Cardiac septum (tissue), 1 donor: ENCODE data around the gene CRTC2. TPM values are rescaled to one million over a fixed set of nuclear protein-coding genes. Genes with fewer than 3 reads are reported as not detected.
"Not testable (repeated sequence)": the region's sequence is repeated elsewhere in the genome, so short reads cannot be mapped to it uniquely, and the experiment has no call there.

Experiments used
- DNase-seq: peaks from one replicate; pipeline ENCODE4 v3.0.0-alpha.2; 2020; ENCODE audit warnings: low spot score
- intact Hi-C: fragments of 100-400 bp; cut with DNase I; formaldehyde crosslinking; loops from one replicate; pipeline ENCODE4 v1.14.0; 2022
- microRNA-seq: library from miRNA; unstranded; fragments of <30 nt; microRNA quantifications from one replicate; pipeline ENCODE4 v1.2.0, GENCODE V29; 2020
- total RNA-seq: library from RNA; stranded (reverse); fragmentation: NEBNext Ultra II Directional; extraction: Animal tissue kit (Norgen Biotek cat#: 25700); gene quantifications from one replicate; pipeline ENCODE4 v1.2.1, GENCODE V29; 2021
- donor health status: DM: no; HTN: no; CAD: no.

CRTC2 gene
- total RNA-seq, 1 donor from 2014 or later, result 20.6 TPM

DNA sequence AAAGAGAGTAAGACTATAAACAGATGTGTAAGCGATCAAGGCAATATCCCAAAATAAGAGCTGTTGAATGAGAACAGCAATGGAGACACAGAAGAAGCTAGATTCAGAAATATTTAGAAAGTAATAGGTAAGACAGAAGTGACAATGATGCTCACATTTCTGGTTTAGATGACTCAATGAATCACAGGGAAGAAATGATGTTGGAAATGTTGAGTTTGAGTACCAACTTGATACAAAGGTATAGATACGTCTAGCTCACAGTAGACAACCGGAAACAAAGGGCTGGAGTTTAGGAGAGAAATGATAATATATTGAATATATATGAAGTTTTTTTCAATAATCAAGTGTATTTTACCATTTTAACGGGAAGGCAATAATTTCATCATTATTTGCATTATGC is 42.1 kb downstream of the CRTC2 start:
- intact Hi-C loops, result no loop called here
- DNase-seq, result no peak

DNA sequence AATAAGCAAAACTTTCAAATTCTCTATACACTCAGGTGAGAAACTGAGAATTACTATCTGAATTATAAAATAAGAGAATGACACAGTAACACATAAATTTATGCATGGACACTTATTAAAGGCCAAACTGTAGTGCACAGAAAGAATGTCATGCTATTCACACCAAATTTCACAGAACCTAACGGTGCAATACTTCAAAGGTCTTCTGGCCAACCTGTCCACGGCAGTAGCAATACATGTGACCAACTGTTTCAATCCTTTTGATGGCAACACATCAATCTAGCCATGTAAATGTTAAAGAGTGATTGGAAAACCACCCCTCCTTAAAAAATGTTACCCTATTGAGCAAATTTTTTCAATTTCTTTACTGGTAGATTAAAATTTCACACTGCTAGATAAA is 46.1 kb downstream of the CRTC2 start:
- intact Hi-C loops, result no loop called here
- DNase-seq, result no peak

DNA sequence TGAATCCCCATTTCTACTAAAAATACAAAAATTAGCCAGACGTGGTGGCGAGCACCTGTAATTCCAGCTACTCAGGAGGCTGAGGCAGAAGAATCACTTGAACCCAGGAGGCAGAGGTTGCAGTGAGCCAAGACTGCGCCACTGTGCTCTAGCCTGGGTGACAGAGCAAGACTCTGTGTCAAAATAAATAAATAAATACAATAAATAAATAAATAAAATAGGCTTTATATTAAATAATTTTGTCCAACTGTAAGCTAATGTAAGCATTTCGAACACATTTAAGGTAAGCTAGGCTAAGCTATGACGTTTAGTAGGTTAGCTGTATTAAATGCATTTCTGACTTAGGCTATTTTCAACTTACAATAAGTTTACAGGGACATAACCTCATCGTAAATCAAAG is 47.9 kb downstream of the CRTC2 start:
- DNase-seq, intact Hi-C loops: not testable (repeated sequence)

DNA sequence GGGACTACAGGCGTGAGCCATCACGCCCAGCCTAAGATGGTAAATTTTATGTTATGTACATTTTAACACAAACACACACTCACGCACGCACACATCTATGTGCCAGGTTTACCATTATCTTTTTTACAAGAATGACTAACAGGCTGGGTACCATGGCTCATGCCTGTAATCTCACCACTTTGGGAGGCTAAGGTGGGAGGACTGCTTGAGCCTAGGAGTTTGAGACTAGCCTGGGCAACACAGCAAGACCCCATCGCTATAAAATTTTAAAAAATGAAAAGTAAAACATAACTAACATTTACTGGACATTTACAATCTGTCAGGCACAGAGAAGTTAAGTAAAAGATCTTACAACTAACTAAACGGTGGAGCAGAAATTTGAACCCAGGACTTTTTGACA is 50.3 kb downstream of the CRTC2 start:
- no peak for DNase-seq
- intact Hi-C loops, result no loop called here

DNA sequence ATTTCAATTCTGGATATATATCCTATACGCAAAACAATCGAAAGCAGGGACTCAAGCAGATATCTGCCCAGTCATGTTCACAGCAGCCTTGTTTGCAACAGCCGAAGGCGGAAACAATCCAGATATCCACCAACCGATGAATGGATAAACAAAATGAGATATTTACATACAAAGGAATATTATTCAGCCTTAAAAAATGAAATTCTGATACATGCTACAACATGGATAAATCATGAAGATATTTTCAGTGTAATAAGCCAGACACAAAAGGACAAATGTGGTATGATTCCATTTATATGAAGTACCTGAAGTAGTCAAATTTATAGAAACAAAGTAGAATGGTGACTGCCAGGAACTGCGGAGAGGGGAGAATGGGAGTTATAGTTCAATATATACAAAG is 51.3 kb downstream of the CRTC2 start:
- intact Hi-C loops, result no loop called here
- no peak for DNase-seq

DNA sequence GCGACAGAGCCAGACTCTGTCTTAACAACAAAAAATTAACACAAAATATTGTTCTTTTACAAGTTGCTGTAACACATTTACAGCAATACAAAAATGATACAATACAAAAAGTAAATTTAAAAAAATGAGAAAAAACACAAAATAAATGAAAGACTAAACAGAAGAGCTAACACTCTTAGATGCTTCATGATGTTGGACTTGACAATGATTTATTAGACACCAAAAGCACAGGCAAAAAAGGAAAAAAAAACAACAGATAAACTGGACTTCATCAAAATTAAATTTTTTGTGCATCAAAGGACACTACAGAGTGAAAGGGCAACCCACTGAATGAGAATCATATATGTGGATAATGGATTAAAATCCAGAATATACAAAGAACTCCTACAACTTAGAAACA is 52.0 kb downstream of the CRTC2 start:
- intact Hi-C loops, result no loop called here
- DNase-seq, result no peak

DNA sequence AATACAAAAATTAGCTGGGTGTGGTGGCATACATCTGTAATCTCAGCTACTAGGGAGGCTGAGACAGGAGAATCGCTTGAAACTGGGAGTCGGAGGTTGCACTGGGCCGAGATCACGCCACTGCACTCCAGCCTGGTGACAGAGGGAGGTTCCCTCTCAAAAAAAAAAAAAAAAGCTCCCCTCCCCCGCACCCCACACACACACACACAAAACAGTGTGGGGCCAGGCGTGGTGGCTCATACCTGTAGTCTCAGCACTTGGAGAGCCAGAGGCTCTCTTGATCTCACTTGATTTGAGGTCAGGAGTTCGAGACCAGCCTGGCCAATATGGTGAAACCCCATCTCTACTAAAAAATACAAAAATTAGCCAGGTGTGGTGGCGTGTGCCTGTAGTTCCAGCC is 52.5 kb downstream of the CRTC2 start:
- DNase-seq, intact Hi-C loops: not testable (repeated sequence)

DNA sequence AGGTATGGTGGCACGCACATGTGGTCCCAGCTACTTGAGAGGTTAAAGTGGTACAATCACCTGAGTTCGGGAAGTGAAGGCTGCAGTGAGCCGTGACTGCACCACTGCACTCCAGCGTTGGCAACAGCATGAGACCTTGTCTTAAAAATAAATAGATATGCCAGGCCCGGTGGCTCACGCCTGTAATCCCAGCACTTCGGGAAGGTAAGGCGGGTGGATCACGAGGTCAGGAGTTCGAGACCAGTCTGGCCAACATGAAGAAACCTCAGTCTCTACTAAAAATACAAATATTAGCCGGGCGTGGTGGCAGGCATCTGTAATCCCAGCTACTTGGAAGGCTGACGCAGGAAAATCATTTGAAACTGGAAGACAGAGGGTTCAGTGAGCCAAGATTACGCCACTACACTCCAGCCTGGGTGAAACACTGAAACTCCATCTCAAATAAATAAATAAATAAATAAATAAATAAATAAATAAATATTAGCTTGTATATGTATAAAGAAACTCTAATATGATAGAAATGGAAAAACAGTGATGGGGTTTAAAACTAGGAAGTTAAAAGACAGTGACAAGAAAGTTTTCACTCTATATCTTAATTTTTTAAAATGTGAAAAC is 54.5 kb downstream of the CRTC2 start:
- intact Hi-C loops, result no loop called here
- no peak for DNase-seq

DNA sequence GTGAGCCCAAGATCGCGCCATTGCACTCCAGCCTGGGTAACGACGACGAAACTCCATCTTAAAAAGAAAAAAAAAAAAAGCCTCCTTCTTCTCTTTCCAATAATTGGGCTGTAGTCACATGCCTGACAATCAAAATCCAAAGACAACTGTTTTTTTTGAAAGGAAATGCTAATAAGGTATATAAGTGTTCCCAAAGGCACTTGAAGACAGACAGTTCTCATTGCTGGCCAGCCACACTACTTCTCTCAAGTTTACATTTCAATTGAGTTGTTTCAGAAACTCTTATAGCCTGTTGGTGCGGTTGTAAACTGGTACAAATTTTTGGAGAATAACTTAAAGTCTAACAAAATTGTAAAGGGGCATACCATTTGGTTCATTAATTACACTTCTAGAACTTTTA is 58.9 kb downstream of the CRTC2 start:
- intact Hi-C loops, result no loop called here
- DNase-seq, result no peak

Small RNA genes within 50 kb of the gene (microRNA-seq; reads per million reads assigned to microRNA genes)
- not detected for gene MIR6737

Other genes with a start within 250 kb of the CRTC2 start
- 35.2 TPM for gene INTS3, start 230.6 kb downstream of the CRTC2 start, total RNA-seq
- 9.8 TPM for gene SLC27A3, start 183.2 kb downstream of the CRTC2 start, total RNA-seq
- gene GATAD2B, start 35.6 kb downstream of the CRTC2 start, total RNA-seq, result 45.7 TPM
- 42.7 TPM for gene DENND4B, start 11.9 kb downstream of the CRTC2 start, total RNA-seq
- gene SLC39A1, start 4.9 kb upstream of the CRTC2 start, total RNA-seq, result 40.2 TPM
- 3.8 TPM for gene CREB3L4, start 9.3 kb upstream of the CRTC2 start, total RNA-seq
- gene JTB, start 19.1 kb upstream of the CRTC2 start, total RNA-seq, result 61.7 TPM
- gene RAB13, start 27.7 kb upstream of the CRTC2 start, total RNA-seq, result 57.3 TPM
- gene RPS27, start 32.1 kb upstream of the CRTC2 start, total RNA-seq, result 712 TPM
- gene NUP210L, start 196.5 kb upstream of the CRTC2 start, total RNA-seq, result 0.48 TPM
- 364 TPM for gene TPM3, start 233.5 kb upstream of the CRTC2 start, total RNA-seq
- gene CFAP141, start 247.7 kb upstream of the CRTC2 start, total RNA-seq, result not detected